Liver (tissue), 9 donors: ENCODE results near the gene LKAAEAR1. TPM values are rescaled to one million over a fixed set of nuclear protein-coding genes. Genes with fewer than 3 reads are reported as not detected.

ENCODE experiments used
- DNase-seq: peaks from one replicate; pipeline ENCODE4 v3.0.0-alpha.2; 2017; ENCODE audit warnings: low spot score
- H3K27ac ChIP-seq, 2 donors: one replicate each; pipeline ENCODE4 v1.7.0; 2013; ENCODE audit warnings: inconsistent platforms in 2 of 2, low read length in 2 of 2, control low read depth in 1 of 2, low read depth in 1 of 2, mild to moderate bottlenecking in 1 of 2
- H3K27me3 ChIP-seq, 4 donors: one replicate each; pipeline versions ENCODE4 v1.6.1 to v1.7.0; 2013; ENCODE audit warnings: low read length in 3 of 4, inconsistent platforms in 1 of 4, mild to moderate bottlenecking in 1 of 4, moderate library complexity in 1 of 4; ENCODE audit not compliant: control insufficient read depth in 4 of 4, insufficient read depth in 4 of 4
- H3K36me3 ChIP-seq, 4 donors: one replicate each; pipeline versions ENCODE4 v1.6.1 to v1.7.0; 2013; ENCODE audit warnings: low read length in 3 of 4, mild to moderate bottlenecking in 3 of 4, low read depth in 1 of 4, moderate library complexity in 1 of 4; ENCODE audit not compliant: control insufficient read depth in 4 of 4, insufficient read depth in 3 of 4
- H3K4me1 ChIP-seq, 4 donors: one replicate each; pipeline versions ENCODE4 v1.6.1 to v1.7.0; 2013; ENCODE audit warnings: low read length in 3 of 4, mild to moderate bottlenecking in 3 of 4, moderate library complexity in 1 of 4; ENCODE audit not compliant: control insufficient read depth in 4 of 4, insufficient read depth in 4 of 4
- H3K4me3 ChIP-seq, 3 donors: one replicate each; pipeline versions ENCODE4 v1.6.1 to v1.7.0; 2013; ENCODE audit warnings: low read length in 3 of 3, control low read depth in 1 of 3, low read depth in 1 of 3, mild to moderate bottlenecking in 1 of 3
- H3K9ac ChIP-seq, 2 donors: one replicate each; pipeline ENCODE4 v1.7.0; 2013; ENCODE audit warnings: low read length in 2 of 2, mild to moderate bottlenecking in 2 of 2, moderate library complexity in 2 of 2, control low read depth in 1 of 2, low read depth in 1 of 2
- H3K9me3 ChIP-seq, 4 donors: one replicate each; pipeline versions ENCODE4 v1.6.1 to v1.7.0; 2013; ENCODE audit warnings: low read length in 3 of 4; ENCODE audit not compliant: control insufficient read depth in 4 of 4
- EGR1 ChIP-seq, 2 donors: IDR thresholded peaks; 2 replicates each; pipeline ENCODE4 v1.6.1; 2016 to 2018; ENCODE audit warnings: antibody characterized with exemption in 2 of 2, low read depth in 2 of 2
- FOXA1 ChIP-seq: IDR thresholded peaks from 2 replicates; pipeline ENCODE4 v1.6.1; 2016; ENCODE audit warnings: antibody characterized with exemption
- FOXA2 ChIP-seq: IDR thresholded peaks from 2 replicates; pipeline ENCODE4 v1.6.1; 2016; ENCODE audit warnings: antibody characterized with exemption
- GABPA ChIP-seq, 2 donors: IDR thresholded peaks in 1 of 2; conservative IDR thresholded peaks in 1 of 2; 2 replicates each; pipeline ENCODE4 v1.6.1; 2016; ENCODE audit warnings: antibody characterized with exemption in 2 of 2, mild to moderate bottlenecking in 1 of 2, moderate library complexity in 1 of 2
- HNF4A ChIP-seq, 2 donors: conservative IDR thresholded peaks; 2 replicates each; pipeline ENCODE4 v1.6.1; 2016; ENCODE audit warnings: antibody characterized with exemption in 2 of 2, mild to moderate bottlenecking in 2 of 2
- HNF4G ChIP-seq: IDR thresholded peaks from 2 replicates; pipeline ENCODE4 v1.6.1; 2016; ENCODE audit warnings: antibody characterized with exemption
- JUND ChIP-seq, 2 donors: IDR thresholded peaks; 2 replicates each; pipeline ENCODE4 v1.6.1; 2016; ENCODE audit warnings: antibody characterized with exemption in 2 of 2
- NR2F2 ChIP-seq: IDR thresholded peaks from 2 replicates; pipeline ENCODE4 v1.6.1; 2016; ENCODE audit warnings: antibody characterized with exemption
- RAD21 ChIP-seq, 2 donors: IDR thresholded peaks; 2 replicates each; pipeline ENCODE4 v1.6.1; 2016; ENCODE audit warnings: antibody characterized with exemption in 2 of 2, mild to moderate bottlenecking in 2 of 2
- RXRA ChIP-seq, 2 donors: IDR thresholded peaks; 2 replicates each; pipeline ENCODE4 v1.6.1; 2017 to 2018; ENCODE audit warnings: antibody characterized with exemption in 2 of 2, mild to moderate bottlenecking in 1 of 2
- SP1 ChIP-seq: IDR thresholded peaks from 2 replicates; pipeline ENCODE4 v1.6.1; 2018; ENCODE audit warnings: antibody characterized with exemption, mild to moderate bottlenecking
- TAF1 ChIP-seq: conservative IDR thresholded peaks from 2 replicates; pipeline ENCODE4 v1.6.1; 2016; ENCODE audit warnings: antibody characterized with exemption, mild to moderate bottlenecking
- YY1 ChIP-seq: IDR thresholded peaks from 2 replicates; pipeline ENCODE4 v1.6.1; 2016; ENCODE audit warnings: antibody characterized with exemption, mild to moderate bottlenecking
- WGBS: extraction: QIAGEN DNeasy Blood & Tissue Kit; methylation state at CpG from one replicate; pipeline ENCODE4 v1.1.7; 2013; 5-methylcytosine and 5-hydroxymethylcytosine counted together
- polyA plus RNA-seq, 2 donors: library from polyadenylated mRNA; stranded (reverse) in 1 of 2; unstranded in 1 of 2; fragments of 200-250 nt in 1 of 2; fragments of >200 nt in 1 of 2; fragmentation: Nextera tagmentation in 1 of 2; extraction: Ambion mirVana in 1 of 2; gene quantifications; one replicate each; pipeline versions ENCODE4 v1.2.1 to v1.2.3, GENCODE V29; 2013 to 2015
- total RNA-seq, 2 donors: library from RNA; depleted of rRNA; stranded (reverse); fragments of >200 nt; gene quantifications; one replicate each; pipeline ENCODE4 v1.2.3, GENCODE V29; 2014
- TF ChIP-seq, protein P1 (sequence below): IDR thresholded peaks from 2 replicates; pipeline ENCODE4 v1.6.1; 2016; ENCODE audit warnings: antibody characterized with exemption
- TF ChIP-seq, protein P2 (sequence below): IDR thresholded peaks from 2 replicates; pipeline ENCODE4 v1.6.1; 2016; ENCODE audit warnings: antibody characterized with exemption
- TF ChIP-seq, protein P3 (sequence below): fragments of 150-350 bp; IDR thresholded peaks from 2 replicates; pipeline ENCODE4 v1.5.1; 2017; ENCODE audit warnings: improper control_type of control experiment, low read depth, low read length; ENCODE audit not compliant: missing input control
- TF ChIP-seq, protein P4 (sequence below): IDR thresholded peaks from 2 replicates; pipeline ENCODE4 v1.6.1; 2016; ENCODE audit warnings: antibody characterized with exemption
- donor health status: healthy.
- donor health status: healthy.
- donor health status: healthy.
- donor health status: healthy.
- donor health status: healthy.

Gene LKAAEAR1
- total and polyA plus RNA-seq, 4 donors, result 0.08 TPM; not detected in 3

GRCh38 chr20:64079273-64080012 lies 4.8 kb downstream of the LKAAEAR1 start, which contains the start of gene RGS19:
RGS19 (minus strand) TSS chr20:64079518; CDS start chr20:64076886, 2,632 bp downstream.
- Histone ChIP-seq H3K4me1 (peaks cover 14 to 35% (median 19%) of the 10 kb centered on the region in 4 donors), H3K27me3 (no peaks in the 10 kb centered on the region), H3K27ac (peak within 1 kb of the TSS; percentile 50 to 74), H3K4me3 (peak within 1 kb of the TSS; percentile 45 to 66 (median 61)), H3K36me3 (no peaks in the 10 kb centered on the region), H3K9me3 (no peaks in the 10 kb centered on the region), H3K9ac (peak within 1 kb of the TSS; percentile 1 to 25)
- WGBS, result 1% methylated on average over 73 of the region's 73 CpGs
- DNase-seq, result peak; percentile 55
- TF ChIP-seq JUND (IDR thresholded peaks at IDR 0.05) (no peak), TAF1 (no peak), RAD21 (IDR thresholded peaks at IDR 0.05) (no peak)
- TF ChIP-seq, protein P1, sequence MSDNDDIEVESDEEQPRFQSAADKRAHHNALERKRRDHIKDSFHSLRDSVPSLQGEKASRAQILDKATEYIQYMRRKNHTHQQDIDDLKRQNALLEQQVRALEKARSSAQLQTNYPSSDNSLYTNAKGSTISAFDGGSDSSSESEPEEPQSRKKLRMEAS, result no peak
- TF ChIP-seq, protein P2, sequence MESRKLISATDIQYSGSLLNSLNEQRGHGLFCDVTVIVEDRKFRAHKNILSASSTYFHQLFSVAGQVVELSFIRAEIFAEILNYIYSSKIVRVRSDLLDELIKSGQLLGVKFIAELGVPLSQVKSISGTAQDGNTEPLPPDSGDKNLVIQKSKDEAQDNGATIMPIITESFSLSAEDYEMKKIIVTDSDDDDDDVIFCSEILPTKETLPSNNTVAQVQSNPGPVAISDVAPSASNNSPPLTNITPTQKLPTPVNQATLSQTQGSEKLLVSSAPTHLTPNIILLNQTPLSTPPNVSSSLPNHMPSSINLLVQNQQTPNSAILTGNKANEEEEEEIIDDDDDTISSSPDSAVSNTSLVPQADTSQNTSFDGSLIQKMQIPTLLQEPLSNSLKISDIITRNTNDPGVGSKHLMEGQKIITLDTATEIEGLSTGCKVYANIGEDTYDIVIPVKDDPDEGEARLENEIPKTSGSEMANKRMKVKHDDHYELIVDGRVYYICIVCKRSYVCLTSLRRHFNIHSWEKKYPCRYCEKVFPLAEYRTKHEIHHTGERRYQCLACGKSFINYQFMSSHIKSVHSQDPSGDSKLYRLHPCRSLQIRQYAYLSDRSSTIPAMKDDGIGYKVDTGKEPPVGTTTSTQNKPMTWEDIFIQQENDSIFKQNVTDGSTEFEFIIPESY, result no peak

- WGBS, result 48% methylated on average over 4 of the region's 4 CpGs
- no peaks in the 10 kb centered on the region for H3K27me3 ChIP-seq
- peaks cover 11 to 32% (median 16%) of the 10 kb centered on the region in 4 donors for H3K4me1 ChIP-seq
These were observed 5.3 kb downstream of the LKAAEAR1 start for GRCh38 chr20:64078934-64079272.

More at GRCh38 chr20:64078934-64079272, 5.3 kb downstream of the LKAAEAR1 start:
- Histone ChIP-seq H3K9me3 (no peaks in the 10 kb centered on the region), H3K4me3 (peak overlapping the region; percentile 45 to 66 (median 61)), H3K9ac (peak overlapping the region; percentile 1 to 25), H3K27ac (peak overlapping the region; percentile 22 to 63), H3K36me3 (peaks cover 0 to under 1% (median 0%) of the 10 kb centered on the region in 4 donors)
- DNase-seq, result no peak
- TF ChIP-seq, protein P3, sequence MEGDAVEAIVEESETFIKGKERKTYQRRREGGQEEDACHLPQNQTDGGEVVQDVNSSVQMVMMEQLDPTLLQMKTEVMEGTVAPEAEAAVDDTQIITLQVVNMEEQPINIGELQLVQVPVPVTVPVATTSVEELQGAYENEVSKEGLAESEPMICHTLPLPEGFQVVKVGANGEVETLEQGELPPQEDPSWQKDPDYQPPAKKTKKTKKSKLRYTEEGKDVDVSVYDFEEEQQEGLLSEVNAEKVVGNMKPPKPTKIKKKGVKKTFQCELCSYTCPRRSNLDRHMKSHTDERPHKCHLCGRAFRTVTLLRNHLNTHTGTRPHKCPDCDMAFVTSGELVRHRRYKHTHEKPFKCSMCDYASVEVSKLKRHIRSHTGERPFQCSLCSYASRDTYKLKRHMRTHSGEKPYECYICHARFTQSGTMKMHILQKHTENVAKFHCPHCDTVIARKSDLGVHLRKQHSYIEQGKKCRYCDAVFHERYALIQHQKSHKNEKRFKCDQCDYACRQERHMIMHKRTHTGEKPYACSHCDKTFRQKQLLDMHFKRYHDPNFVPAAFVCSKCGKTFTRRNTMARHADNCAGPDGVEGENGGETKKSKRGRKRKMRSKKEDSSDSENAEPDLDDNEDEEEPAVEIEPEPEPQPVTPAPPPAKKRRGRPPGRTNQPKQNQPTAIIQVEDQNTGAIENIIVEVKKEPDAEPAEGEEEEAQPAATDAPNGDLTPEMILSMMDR, result no peak
- TF ChIP-seq EGR1 (IDR thresholded peaks at IDR 0.05; ENCODE audit: low read depth in 2 of 2) (no peak), SP1 (no peak), FOXA2 (no peak), RAD21 (IDR thresholded peaks at IDR 0.05) (no peak), YY1 (no peak), NR2F2 (no peak), HNF4A (conservative IDR thresholded peaks at IDR 0.05) (no peak), JUND (IDR thresholded peaks at IDR 0.05) (no peak), RXRA (IDR thresholded peaks at IDR 0.05) (no peak), HNF4G (no peak), GABPA (IDR thresholded peaks at IDR 0.05 in 1 of 2, conservative IDR thresholded peaks at IDR 0.05 in 1 of 2) (no peak), FOXA1 (no peak)
- TF ChIP-seq, protein P4, sequence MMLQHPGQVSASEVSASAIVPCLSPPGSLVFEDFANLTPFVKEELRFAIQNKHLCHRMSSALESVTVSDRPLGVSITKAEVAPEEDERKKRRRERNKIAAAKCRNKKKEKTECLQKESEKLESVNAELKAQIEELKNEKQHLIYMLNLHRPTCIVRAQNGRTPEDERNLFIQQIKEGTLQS, result no peak
- TF ChIP-seq, protein P1, result no peak
